Calu3 (cell line): Measurements from ENCODE around the gene GGCT. TPM values are rescaled to one million over a fixed set of nuclear protein-coding genes. Genes with fewer than 3 reads are reported as not detected.

ENCODE experiments used
- BruUV-seq: library from RNA; stranded (reverse); fragments of 400-500 nt; replicated peaks from 2 replicates; lab custom pipeline; 2021; lab: Mats Ljungman, UMichigan
- CTCF ChIA-PET: fragments of 300-600 bp; sonication (Branson Sonifier 250); formaldehyde crosslinking; loops from one replicate; lab custom pipeline; 2022; ENCODE audit warnings: antibody characterized with exemption; lab: Charles Lee
- DNase-seq: peaks from one replicate; pipeline ENCODE4 v3.0.0; 2022
- H3K27ac Mint-ChIP-seq: one replicate; pipeline ENCODE4 v1.8.0; 2022; ENCODE audit warnings: mixed read lengths; ENCODE audit not compliant: unreplicated experiment
- H3K27me3 Mint-ChIP-seq: one replicate; pipeline ENCODE4 v1.8.0; 2022; ENCODE audit warnings: mixed read lengths; ENCODE audit not compliant: unreplicated experiment
- H3K36me3 Mint-ChIP-seq: one replicate; pipeline ENCODE4 v1.8.0; 2022; ENCODE audit warnings: mild to moderate bottlenecking, moderate library complexity, mixed read lengths; ENCODE audit not compliant: insufficient read depth, unreplicated experiment
- H3K4me1 Mint-ChIP-seq: one replicate; pipeline ENCODE4 v1.8.0; 2022; ENCODE audit warnings: mild to moderate bottlenecking, low read depth, mixed read lengths; ENCODE audit not compliant: unreplicated experiment
- H3K4me3 Mint-ChIP-seq: one replicate; pipeline ENCODE4 v1.8.0; 2022; ENCODE audit warnings: mild to moderate bottlenecking, low read depth, moderate library complexity, mixed read lengths; ENCODE audit not compliant: unreplicated experiment
- H3K9me3 Mint-ChIP-seq: one replicate; pipeline ENCODE4 v1.8.0; 2022; ENCODE audit warnings: low read depth, mixed read lengths; ENCODE audit not compliant: unreplicated experiment
- intact Hi-C: fragments of 100-400 bp; cut with micrococcal nuclease; formaldehyde crosslinking; loops from one replicate; pipeline ENCODE4 v1.10.0; 2022; ENCODE audit not compliant: unreplicated experiment
- total RNA-seq: library from RNA; stranded (reverse); gene quantifications from 2 replicates; pipeline ENCODE4 v1.2.3, GENCODE V29; 2022
- TF ChIP-seq, protein P1 (sequence below): fragments of 200-600 bp; IDR thresholded peaks from one replicate; pipeline ENCODE4 v1.8.0; 2022; ENCODE audit warnings: antibody characterized with exemption; ENCODE audit not compliant: unreplicated experiment

GGCT gene
- total RNA-seq, 1 experiment from 2014 or later, result 90.6 TPM

GRCh38 chr7:30501264-30501663 is 3.4 kb downstream of the GGCT start:
- no TSS peak for BruUV-seq
- TF ChIP-seq, protein P1, sequence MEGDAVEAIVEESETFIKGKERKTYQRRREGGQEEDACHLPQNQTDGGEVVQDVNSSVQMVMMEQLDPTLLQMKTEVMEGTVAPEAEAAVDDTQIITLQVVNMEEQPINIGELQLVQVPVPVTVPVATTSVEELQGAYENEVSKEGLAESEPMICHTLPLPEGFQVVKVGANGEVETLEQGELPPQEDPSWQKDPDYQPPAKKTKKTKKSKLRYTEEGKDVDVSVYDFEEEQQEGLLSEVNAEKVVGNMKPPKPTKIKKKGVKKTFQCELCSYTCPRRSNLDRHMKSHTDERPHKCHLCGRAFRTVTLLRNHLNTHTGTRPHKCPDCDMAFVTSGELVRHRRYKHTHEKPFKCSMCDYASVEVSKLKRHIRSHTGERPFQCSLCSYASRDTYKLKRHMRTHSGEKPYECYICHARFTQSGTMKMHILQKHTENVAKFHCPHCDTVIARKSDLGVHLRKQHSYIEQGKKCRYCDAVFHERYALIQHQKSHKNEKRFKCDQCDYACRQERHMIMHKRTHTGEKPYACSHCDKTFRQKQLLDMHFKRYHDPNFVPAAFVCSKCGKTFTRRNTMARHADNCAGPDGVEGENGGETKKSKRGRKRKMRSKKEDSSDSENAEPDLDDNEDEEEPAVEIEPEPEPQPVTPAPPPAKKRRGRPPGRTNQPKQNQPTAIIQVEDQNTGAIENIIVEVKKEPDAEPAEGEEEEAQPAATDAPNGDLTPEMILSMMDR, result no peak
- CTCF ChIA-PET, result no interaction called here
- intact Hi-C loops, result no loop called here
- no peak overlapping the region for H3K27ac Mint-ChIP-seq
- H3K9me3 Mint-ChIP-seq, result peaks cover under 1% of the 10 kb centered on the region
- peaks cover 51% of the 10 kb centered on the region for H3K4me1 Mint-ChIP-seq
- DNase-seq, result no peak
- H3K27me3 Mint-ChIP-seq, result no peaks in the 10 kb centered on the region
- no peak overlapping the region for H3K4me3 Mint-ChIP-seq
- peaks cover 64% of the 10 kb centered on the region for H3K36me3 Mint-ChIP-seq

DNA sequence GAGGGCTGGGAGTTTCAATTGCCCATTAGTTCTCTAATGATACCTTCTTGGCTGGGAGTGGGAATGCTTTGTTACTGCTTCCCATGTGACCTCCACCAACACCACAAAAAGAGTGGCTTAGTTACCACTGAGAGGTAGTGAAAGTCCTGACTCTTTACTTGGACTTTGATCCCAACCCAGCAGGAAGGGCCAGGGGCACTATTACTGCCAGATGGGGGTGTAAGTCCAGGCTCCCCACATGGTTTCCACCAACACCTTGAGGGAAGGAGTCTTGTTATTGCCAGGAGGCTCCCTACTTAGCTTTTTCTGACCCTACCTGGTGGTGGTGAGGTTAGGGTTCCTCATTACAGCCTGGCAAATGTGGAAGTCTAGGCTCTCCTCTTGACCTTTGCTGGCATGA is 11.4 kb downstream of the GGCT start:
- no peak overlapping the region for H3K27ac Mint-ChIP-seq
- peaks cover 4% of the 10 kb centered on the region for H3K9me3 Mint-ChIP-seq
- no peaks in the 10 kb centered on the region for H3K27me3 Mint-ChIP-seq
- no peak for DNase-seq
- H3K4me1 Mint-ChIP-seq, result peaks cover 7% of the 10 kb centered on the region
- TF ChIP-seq, protein P1, result no peak
- H3K36me3 Mint-ChIP-seq, result peaks cover 24% of the 10 kb centered on the region
- intact Hi-C loops, result no loop called here
- no TSS peak for BruUV-seq
- CTCF ChIA-PET, result no interaction called here
- no peak overlapping the region for H3K4me3 Mint-ChIP-seq

DNA sequence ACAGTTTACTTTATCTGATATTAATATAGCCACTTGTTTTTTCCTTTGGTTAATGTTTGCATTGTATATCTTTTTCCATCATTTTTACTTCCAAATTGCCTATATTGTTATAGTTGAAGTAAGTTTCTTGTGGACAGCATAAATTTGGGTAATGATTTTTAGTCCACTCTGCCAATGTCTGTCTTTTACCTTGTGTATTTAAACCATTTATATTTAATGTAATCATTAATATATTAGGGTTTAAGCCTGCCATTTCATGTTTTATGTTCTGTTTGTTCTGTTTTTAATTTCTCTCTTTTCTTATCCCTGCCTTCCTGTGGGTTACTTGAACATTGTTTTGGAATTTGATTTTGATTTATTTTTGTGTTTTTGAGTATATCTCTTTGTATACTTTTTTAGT is 13.2 kb downstream of the GGCT start:
- Mint-ChIP-seq H3K36me3 (peaks cover 16% of the 10 kb centered on the region), H3K9me3 (peaks cover 4% of the 10 kb centered on the region), H3K4me3 (no peak overlapping the region), H3K4me1 (peaks cover 3% of the 10 kb centered on the region), H3K27ac (no peak overlapping the region), H3K27me3 (no peaks in the 10 kb centered on the region)
- no peak for DNase-seq
- BruUV-seq, result no TSS peak
- TF ChIP-seq, protein P1, result no peak
- CTCF ChIA-PET, result no interaction called here
- intact Hi-C loops, result no loop called here

GRCh38 chr7:30487371-30487770 is 17.3 kb downstream of the GGCT start:
- Mint-ChIP-seq H3K27ac (no peak overlapping the region), H3K9me3 (peaks cover 2% of the 10 kb centered on the region), H3K36me3 (no peaks in the 10 kb centered on the region), H3K27me3 (no peaks in the 10 kb centered on the region), H3K4me1 (no peaks in the 10 kb centered on the region), H3K4me3 (no peak overlapping the region)
- no peak for DNase-seq
- CTCF ChIA-PET, result interaction anchor here (1.0 kb wide), 1 partner anchor 413 kb away, joined by 3 read pairs; no protein-coding TSS in a partner anchor
- no TSS peak for BruUV-seq
- intact Hi-C loops, result no loop called here
- TF ChIP-seq, protein P1, result no peak
